Stomach (tissue), 9 donors: Measurements from ENCODE around the gene CEP44. TPM values are rescaled to one million over a fixed set of nuclear protein-coding genes. Genes with fewer than 3 reads are reported as not detected.
"Not testable (repeated sequence)": the region's sequence is repeated elsewhere in the genome, so short reads cannot be mapped to it uniquely, and the experiment has no call there.

Source experiments
- DNase-seq, 2 donors: peaks; one replicate each; pipeline versions ENCODE4 v3.0.0 to v3.0.0-alpha.2; 2013 to 2019
- H3K27ac ChIP-seq, 5 donors: fragments of 200-600 bp in 4 of 5; sonication (generic) in 4 of 5; one replicate each; pipeline ENCODE4 v1.5.1; 2013 to 2019; ENCODE audit warnings: mild to moderate bottlenecking in 1 of 5, moderate library complexity in 1 of 5
- H3K27me3 ChIP-seq, 3 donors: fragments of 200-600 bp; sonication (generic); one replicate each; pipeline ENCODE4 v1.5.1; 2017 to 2019; ENCODE audit warnings: mixed run types in 1 of 3
- H3K36me3 ChIP-seq, 4 donors: fragments of 200-600 bp; sonication (generic); 1 replicate in 3 of 4; 2 replicates in 1 of 4; pipeline ENCODE4 v1.5.1; 2016 to 2019
- H3K4me1 ChIP-seq, 4 donors: fragments of 200-600 bp; sonication (generic); one replicate each; pipeline ENCODE4 v1.5.1; 2016 to 2019
- H3K4me3 ChIP-seq, 4 donors: fragments of 200-600 bp; sonication (generic) in 3 of 4; one replicate each; pipeline ENCODE4 v1.5.1; 2016 to 2019; ENCODE audit warnings: mild to moderate bottlenecking in 1 of 4
- H3K9me3 ChIP-seq, 4 donors: fragments of 200-600 bp; sonication (generic); one replicate each; pipeline ENCODE4 v1.5.1; 2016 to 2019
- CTCF ChIP-seq, 7 experiments: fragments of 450-650 bp in 4 of 7; fragments of 200-600 bp in 3 of 7; sonication (generic) in 3 of 7; IDR thresholded peaks; one replicate each; pipeline ENCODE4 v1.5.1; 2016 to 2019; ENCODE audit warnings: antibody characterized with exemption in 7 of 7, control low read depth in 2 of 7, mild to moderate bottlenecking in 1 of 7
- EP300 ChIP-seq: sonication (generic); formaldehyde crosslinking; IDR thresholded peaks from one replicate; pipeline ENCODE4 v1.6.1; 2017; ENCODE audit warnings: antibody characterized with exemption
- POLR2A ChIP-seq, 4 donors: fragments of 450-650 bp; IDR thresholded peaks; one replicate each; pipeline ENCODE4 v1.6.1; 2016; ENCODE audit warnings: antibody characterized with exemption in 4 of 4, control low read depth in 2 of 4, mild to moderate bottlenecking in 1 of 4, moderate library complexity in 1 of 4
- POLR2AphosphoS5 ChIP-seq, 3 donors: sonication (generic); formaldehyde crosslinking; IDR thresholded peaks; one replicate each; pipeline ENCODE4 v1.6.1; 2016; ENCODE audit warnings: antibody characterized with exemption in 3 of 3
- WGBS, 5 donors: extraction: QIAGEN DNeasy Blood & Tissue Kit in 3 of 5; methylation state at CpG; one replicate each; pipeline versions ENCODE4 v1.1.5 to v1.1.7; 2013 to 2018; 5-methylcytosine and 5-hydroxymethylcytosine counted together
- intact Hi-C: fragments of 100-400 bp; cut with DNase I; formaldehyde crosslinking; loops from one replicate; pipeline ENCODE4 v1.15.1; 2023; ENCODE audit warnings: low total_unique reads
- polyA plus RNA-seq, 3 donors: library from polyadenylated mRNA; stranded (reverse); fragments of 200-250 nt; gene quantifications; one replicate each; pipeline ENCODE4 v1.2.3, GENCODE V29; 2013
- total RNA-seq, 5 donors: library from RNA; depleted of rRNA; stranded (reverse); fragments of >200 nt; gene quantifications; one replicate each; pipeline versions ENCODE4 v1.1.0 to v1.2.3, GENCODE V29; 2014 to 2016
- donor health status: healthy with polysubstance abuse.
- donor health status: Bipolar disorder and iron deficiency.
- donor health status: healthy.

CEP44 gene
- total and polyA plus RNA-seq, 8 donors = 3.4 to 42.0 (median 12.9) TPM

- TF ChIP-seq POLR2AphosphoS5 (IDR thresholded peaks at IDR 0.05) (peak; percentile 42 to 67 (median 56)), POLR2A (IDR thresholded peaks at IDR 0.05) (no peak), CTCF (IDR thresholded peaks at IDR 0.05) (no peak), EP300 (no peak)
- 0 to 2% (median 1%) methylated on average over 22 of the region's 22 CpGs for WGBS, 5 donors
- H3K27me3 ChIP-seq = no peaks in the 10 kb centered on the region
- H3K4me3 ChIP-seq = peak overlapping the region; percentile 73 to 86 (median 74)
- H3K4me1 ChIP-seq = peaks cover 12 to 68% (median 43%) of the 10 kb centered on the region in 4 donors
- peak overlapping the region; percentile 92 to 99 (median 96) for H3K27ac ChIP-seq
- no peaks in the 10 kb centered on the region for H3K36me3 ChIP-seq
- peak; percentile 77 to 96 for DNase-seq
- H3K9me3 ChIP-seq = no peaks in the 10 kb centered on the region
- intact Hi-C loops = no loop called here
These were observed 740 bp upstream of the CEP44 start for GRCh38 chr4:174282836-174283506.

- Histone ChIP-seq H3K4me3 (peak overlapping the region; percentile 73 to 86 (median 74)), H3K27me3 (no peaks in the 10 kb centered on the region), H3K36me3 (no peaks in the 10 kb centered on the region), H3K4me1 (peaks cover 12 to 56% (median 37%) of the 10 kb centered on the region in 4 donors), H3K9me3 (no peaks in the 10 kb centered on the region), H3K27ac (peak overlapping the region in 4 of 5 donors; percentile 96 to 99 (median 97))
- 7 to 13% (median 10%) methylated on average over 6 of the region's 6 CpGs for WGBS, 5 donors
- intact Hi-C loops = no loop called here
- TF ChIP-seq CTCF (IDR thresholded peaks at IDR 0.05) = no peak
- no peak for TF ChIP-seq POLR2A (IDR thresholded peaks at IDR 0.05)
- TF ChIP-seq EP300 = no peak
- TF ChIP-seq POLR2AphosphoS5 (IDR thresholded peaks at IDR 0.05) = no peak
- DNase-seq = no peak
These were observed 776 bp downstream of the CEP44 start for GRCh38 chr4:174284487-174284886.

GRCh38 chr4:174286870-174287269 is 3.2 kb downstream of the CEP44 start:
- WGBS, 5 donors = 94 to 100% (median 97%) methylated on average over 3 of the region's 3 CpGs
- Histone ChIP-seq H3K4me1 (peaks cover 12 to 35% (median 23%) of the 10 kb centered on the region in 4 donors), H3K36me3 (peaks cover 0 to 4% (median 1%) of the 10 kb centered on the region in 4 donors), H3K4me3 (no peak overlapping the region), H3K9me3 (peaks cover 0 to 2% (median 1%) of the 10 kb centered on the region in 4 donors), H3K27me3 (no peaks in the 10 kb centered on the region), H3K27ac (no peak overlapping the region)
- TF ChIP-seq CTCF (IDR thresholded peaks at IDR 0.05) = no peak
- TF ChIP-seq POLR2A (IDR thresholded peaks at IDR 0.05) = no peak
- TF ChIP-seq POLR2AphosphoS5 (IDR thresholded peaks at IDR 0.05) = no peak
- no peak for TF ChIP-seq EP300
- intact Hi-C loops = no loop called here
- no peak for DNase-seq

- intact Hi-C loops = no loop called here
- peaks cover 3 to 18% (median 12%) of the 10 kb centered on the region in 4 donors for H3K36me3 ChIP-seq
- H3K27ac ChIP-seq = no peak overlapping the region
- H3K4me1 ChIP-seq = no peaks in the 10 kb centered on the region
- peaks cover 0 to 16% (median 9%) of the 10 kb centered on the region in 4 donors for H3K9me3 ChIP-seq
- TF ChIP-seq EP300 (no peak), CTCF (IDR thresholded peaks at IDR 0.05) (no peak), POLR2AphosphoS5 (IDR thresholded peaks at IDR 0.05) (no peak), POLR2A (IDR thresholded peaks at IDR 0.05) (no peak)
- no peaks in the 10 kb centered on the region for H3K27me3 ChIP-seq
- 92 to 100% (median 97%) methylated on average over 2 of the region's 2 CpGs for WGBS, 5 donors
- no peak overlapping the region for H3K4me3 ChIP-seq
- no peak for DNase-seq
These were observed 8.8 kb downstream of the CEP44 start for GRCh38 chr4:174292473-174292872.

GRCh38 chr4:174294641-174295040 is 10.9 kb downstream of the CEP44 start:
- intact Hi-C loops, H3K27ac ChIP-seq, H3K27me3 ChIP-seq, H3K4me1 ChIP-seq, H3K4me3 ChIP-seq, DNase-seq: not testable (repeated sequence)
- H3K36me3 ChIP-seq = peaks cover 3 to 25% (median 19%) of the 10 kb centered on the region in 4 donors
- WGBS, 5 donors = 91 to 98% (median 95%) methylated on average over 7 to 30 of the region's 30 CpGs; no CpG with 5 or more reads in 2 of the 5 donors
- peaks cover 0 to 16% (median 9%) of the 10 kb centered on the region in 4 donors for H3K9me3 ChIP-seq

GRCh38 chr4:174295142-174295541 is 11.4 kb downstream of the CEP44 start:
- H3K9me3 ChIP-seq = peaks cover 0 to 16% (median 9%) of the 10 kb centered on the region in 4 donors
- H3K4me1 ChIP-seq, H3K27me3 ChIP-seq, H3K4me3 ChIP-seq, DNase-seq, intact Hi-C loops, H3K27ac ChIP-seq: not testable (repeated sequence)
- peaks cover 5 to 30% (median 24%) of the 10 kb centered on the region in 4 donors for H3K36me3 ChIP-seq
- 96 to 98% (median 98%) methylated on average over 16 to 26 of the region's 27 CpGs; no CpG with 5 or more reads in 2 of the 5 donors for WGBS, 5 donors
